OCI-LY1 (cell line): ENCODE measurements around the gene TET2.

ENCODE experiments used
- CTCF ChIP-seq: fragments of 200-600 bp; sonication (generic), shearing (Covaris generic); IDR thresholded peaks from 2 replicates; pipeline ENCODE4 v1.5.1; 2017; ENCODE audit warnings: mild to moderate bottlenecking, antibody characterized with exemption, low read length, moderate library complexity, mixed read lengths
- EZH2 ChIP-seq: fragments of 200-600 bp; sonication (generic), shearing (Covaris generic); IDR thresholded peaks from 2 replicates; pipeline ENCODE4 v1.8.0; 2017; ENCODE audit warnings: borderline replicate concordance, mixed run types, mild to moderate bottlenecking, antibody characterized with exemption, low read length, moderate library complexity, mixed read lengths

- TF ChIP-seq CTCF (no peak), EZH2 (no peak)
These were observed 7.0 kb upstream of the TET2 start for GRCh38 chr4:105139646-105140045.
